BE2C (cell line): ENCODE measurements around the gene PXYLP1.
"Not testable (repeated sequence)": the region's sequence is repeated elsewhere in the genome, so short reads cannot be mapped to it uniquely, and the experiment has no call there.

Source experiments
- DNase-seq: peaks from one replicate; pipeline ENCODE4 v3.0.0-alpha.2; 2020
- H3K27me3 ChIP-seq: fragments of 250-450 bp; sonication (Bioruptor Pico); 2 replicates; pipeline ENCODE4 v1.5.1; 2020; ENCODE audit warnings: mild to moderate bottlenecking
- H3K36me3 ChIP-seq: fragments of 250-450 bp; sonication (Bioruptor Pico); 2 replicates; pipeline ENCODE4 v1.5.1; 2020; ENCODE audit warnings: mild to moderate bottlenecking
- H3K4me1 ChIP-seq: fragments of 250-450 bp; sonication (Bioruptor Pico); 2 replicates; pipeline ENCODE4 v1.5.1; 2020
- H3K4me3 ChIP-seq: 2 replicates; pipeline ENCODE4 v1.5.1; 2011; ENCODE audit warnings: low read depth, low read length
- H3K9me3 ChIP-seq: fragments of 250-450 bp; sonication (Bioruptor Pico); 2 replicates; pipeline ENCODE4 v1.5.1; 2020
- CTCF ChIP-seq: IDR thresholded peaks from 2 replicates; pipeline ENCODE4 v1.5.1; 2012; ENCODE audit warnings: mild to moderate bottlenecking, low read depth, low read length

Gene PXYLP1

GRCh38 chr3:141294848-141295247 lies 63.2 kb downstream of the PXYLP1 start:
- Histone ChIP-seq H3K4me3 (no peak overlapping the region), H3K9me3 (no peaks in the 10 kb centered on the region), H3K4me1 (no peaks in the 10 kb centered on the region; the same call in 1 of the 2 replicates), H3K36me3 (peaks cover 29% of the 10 kb centered on the region), H3K27me3 (no peaks in the 10 kb centered on the region)
- TF ChIP-seq CTCF = no peak
- DNase-seq = no peak

GRCh38 chr3:141300426-141300825 lies 68.8 kb downstream of the PXYLP1 start:
- not testable (repeated sequence) for DNase-seq, H3K27me3 ChIP-seq, H3K9me3 ChIP-seq, H3K4me3 ChIP-seq, H3K4me1 ChIP-seq, H3K36me3 ChIP-seq

- DNase-seq = no peak
- Histone ChIP-seq H3K4me3 (no peak overlapping the region), H3K4me1 (no peaks in the 10 kb centered on the region), H3K36me3 (no peaks in the 10 kb centered on the region), H3K27me3 (no peaks in the 10 kb centered on the region), H3K9me3 (no peaks in the 10 kb centered on the region)
- TF ChIP-seq CTCF = no peak
Observed at GRCh38 chr3:141302364-141303141, 70.9 kb downstream of the PXYLP1 start.

GRCh38 chr3:141303481-141304223 lies 72.0 kb downstream of the PXYLP1 start:
- peak; percentile 67 for DNase-seq
- Histone ChIP-seq H3K4me1 (no peaks in the 10 kb centered on the region), H3K4me3 (no peak overlapping the region), H3K9me3 (no peaks in the 10 kb centered on the region), H3K27me3 (no peaks in the 10 kb centered on the region), H3K36me3 (no peaks in the 10 kb centered on the region)
- TF ChIP-seq CTCF = peak; percentile 78

- no peaks in the 10 kb centered on the region for H3K4me1 ChIP-seq
- H3K9me3 ChIP-seq = no peaks in the 10 kb centered on the region
- peak; percentile 29 for TF ChIP-seq CTCF
- H3K27me3 ChIP-seq = no peaks in the 10 kb centered on the region
- DNase-seq = peak; percentile 34
- no peak overlapping the region for H3K4me3 ChIP-seq
- no peaks in the 10 kb centered on the region for H3K36me3 ChIP-seq
Observed at GRCh38 chr3:141305436-141305835, 73.8 kb downstream of the PXYLP1 start.

GRCh38 chr3:141306276-141306675 lies 74.7 kb downstream of the PXYLP1 start:
- no peaks in the 10 kb centered on the region for H3K27me3 ChIP-seq
- no peaks in the 10 kb centered on the region for H3K36me3 ChIP-seq
- TF ChIP-seq CTCF = no peak

More at GRCh38 chr3:141306276-141306675, 74.7 kb downstream of the PXYLP1 start:
- Histone ChIP-seq H3K9me3 (no peaks in the 10 kb centered on the region), H3K4me3 (no peak overlapping the region), H3K4me1 (no peaks in the 10 kb centered on the region)
- no peak for DNase-seq
